ENCODE measurements around the gene CLEC2A. TPM values are rescaled to one million over a fixed set of nuclear protein-coding genes. Genes with fewer than 3 reads are reported as not detected.

Gene CLEC2A
- total and polyA plus RNA-seq, 3 donors from 2014 or later: not detected

DNA sequence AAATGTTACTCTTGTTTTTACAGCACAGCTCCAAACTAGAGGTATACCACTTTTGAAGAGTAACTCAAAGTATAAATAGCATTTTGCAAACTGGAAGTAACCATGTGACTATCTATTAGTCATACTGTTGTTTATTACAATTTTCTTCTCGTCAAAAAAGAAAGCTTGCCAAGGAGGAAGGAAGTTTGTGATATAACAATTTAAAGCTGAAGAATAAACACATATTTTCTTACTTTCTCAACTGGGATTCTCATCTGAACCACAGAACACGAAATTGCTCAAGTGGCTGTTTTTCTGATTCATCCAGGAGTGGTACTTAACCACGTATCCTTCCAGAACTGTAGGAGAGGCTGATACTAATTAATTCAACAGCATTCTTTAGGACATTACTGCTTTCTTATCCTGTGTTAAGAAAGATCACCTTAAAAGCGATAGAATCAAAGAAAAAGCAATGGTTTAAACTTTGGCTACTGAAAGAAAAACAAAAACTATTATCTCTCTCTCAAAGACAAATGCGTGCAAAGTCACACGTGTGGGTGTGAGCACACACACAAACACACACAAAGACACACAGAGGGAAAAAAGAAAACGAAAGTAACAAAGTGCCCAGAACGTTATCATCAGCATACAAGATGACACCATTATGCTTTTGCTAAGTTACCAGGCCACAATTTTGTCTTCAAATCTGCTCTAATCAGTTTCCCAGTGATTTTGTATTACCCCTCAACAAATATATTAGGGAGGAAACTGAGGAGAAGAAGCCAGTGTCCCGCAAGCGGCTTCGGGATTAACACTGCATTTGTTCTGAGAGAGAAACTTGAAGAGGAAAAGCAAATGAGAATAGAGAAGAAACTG is 62.6 kb downstream of the CLEC2A start, which contains the start of gene CLEC2B:
TSS of gene CLEC2B (minus strand) at position 48 of the 855 bp plus-strand sequence.
- DNase-seq: no peak
- no peaks in the 10 kb centered on the region for H3K9me3 ChIP-seq
- H3K36me3 ChIP-seq (ENCODE audit: low read depth, missing control alignments): no peaks in the 10 kb centered on the region
- intact Hi-C loops (cut with DNase I; ENCODE audit: low total_unique reads): no loop called here
- H3K27me3 ChIP-seq: no peaks in the 10 kb centered on the region
- TF ChIP-seq CTCF (IDR thresholded peaks at IDR 0.05) (no peak), POLR2A (IDR thresholded peaks at IDR 0.05) (no peak)
- peaks cover 6% of the 10 kb centered on the region for H3K4me1 ChIP-seq
- H3K4me3 ChIP-seq: peak within 1 kb of the TSS; percentile 24 to 51
- 22 to 33% methylated on average over 11 of the region's 11 CpGs for WGBS, 2 donors
- peak within 1 kb of the TSS; percentile 85 to 87 for H3K27ac ChIP-seq

DNA sequence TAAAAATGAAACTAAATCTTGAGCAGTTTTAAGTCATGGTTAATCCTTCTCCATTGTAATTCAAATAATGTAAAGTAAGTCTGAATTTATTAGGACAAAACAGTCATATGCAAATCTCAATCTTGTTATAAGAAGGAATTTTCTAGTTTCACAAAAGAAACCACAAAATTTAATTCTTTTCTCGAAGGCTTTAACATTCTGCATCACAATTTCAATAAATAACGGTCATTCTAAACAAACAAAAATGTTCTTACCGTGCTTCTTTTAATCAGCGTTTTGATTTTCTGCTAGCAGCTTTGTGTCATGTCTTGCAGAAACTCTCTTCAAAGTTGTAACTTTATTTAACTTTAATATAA is 63.2 kb downstream of the CLEC2A start:
- Histone ChIP-seq H3K27ac (peak overlapping the region; percentile 85 to 87), H3K27me3 (no peaks in the 10 kb centered on the region), H3K4me1 (peaks cover 6% of the 10 kb centered on the region), H3K9me3 (no peaks in the 10 kb centered on the region), H3K4me3 (peak overlapping the region; percentile 24 to 51), H3K36me3 (ENCODE audit: low read depth, missing control alignments) (no peaks in the 10 kb centered on the region)
- TF ChIP-seq CTCF (IDR thresholded peaks at IDR 0.05) (no peak), POLR2A (IDR thresholded peaks at IDR 0.05) (no peak)
- intact Hi-C loops (cut with DNase I; ENCODE audit: low total_unique reads): no loop called here
- DNase-seq: no peak
- WGBS, 2 donors: 32 to 37% methylated on average over 4 of the region's 4 CpGs

- intact Hi-C loops (cut with DNase I; ENCODE audit: low total_unique reads): no loop called here
- no peak for DNase-seq
- 57 to 63% methylated on average over 11 of the region's 11 CpGs for WGBS, 2 donors
Measured at GRCh38 chr12:9868311-9868801, 63.8 kb downstream of the CLEC2A start.

GRCh38 chr12:9867531-9867930 is 64.6 kb downstream of the CLEC2A start:
- DNase-seq: no peak
- Histone ChIP-seq H3K4me3 (peak overlapping the region; percentile 17 to 24), H3K4me1 (peaks cover 6% of the 10 kb centered on the region), H3K36me3 (ENCODE audit: low read depth, missing control alignments) (no peaks in the 10 kb centered on the region), H3K27ac (peak overlapping the region; percentile 2 to 74), H3K9me3 (no peaks in the 10 kb centered on the region), H3K27me3 (no peaks in the 10 kb centered on the region)
- TF ChIP-seq POLR2A (IDR thresholded peaks at IDR 0.05) (no peak), CTCF (IDR thresholded peaks at IDR 0.05) (no peak)
- WGBS, 2 donors: 44 to 46% methylated on average over 4 of the region's 4 CpGs
- intact Hi-C loops (cut with DNase I; ENCODE audit: low total_unique reads): no loop called here

More at GRCh38 chr12:9868311-9868801, 63.8 kb downstream of the CLEC2A start:
- no peaks in the 10 kb centered on the region for H3K9me3 ChIP-seq
- H3K4me3 ChIP-seq: peak overlapping the region; percentile 24 to 51
- peaks cover 6% of the 10 kb centered on the region for H3K4me1 ChIP-seq
- no peak for TF ChIP-seq POLR2A (IDR thresholded peaks at IDR 0.05)
- TF ChIP-seq CTCF (IDR thresholded peaks at IDR 0.05): no peak
- peak overlapping the region; percentile 85 to 87 for H3K27ac ChIP-seq
- no peaks in the 10 kb centered on the region for H3K27me3 ChIP-seq
- H3K36me3 ChIP-seq (ENCODE audit: low read depth, missing control alignments): no peaks in the 10 kb centered on the region
